PC-3 (cell line): Measurements from ENCODE around the gene NPTXR.

ENCODE experiments used
- CTCF ChIP-seq: fragments of 300-600 bp; sonication (generic); conservative IDR thresholded peaks from 2 replicates; pipeline ENCODE4 v1.5.1; 2017; ENCODE audit warnings: antibody characterized with exemption, low read depth, mild to moderate bottlenecking, low read length
- EZH2 ChIP-seq: fragments of 300-600 bp; sonication (generic); IDR thresholded peaks from one replicate; pipeline ENCODE4 v1.6.1; 2017; ENCODE audit warnings: antibody characterized with exemption, mild to moderate bottlenecking, low read length; ENCODE audit not compliant: unreplicated experiment
- EZH2phosphoT487 ChIP-seq: fragments of 300-600 bp; sonication (generic); IDR thresholded peaks from 2 replicates; pipeline ENCODE4 v1.6.1; 2018; ENCODE audit warnings: mild to moderate bottlenecking, antibody characterized with exemption, low read length, borderline replicate concordance

- TF ChIP-seq CTCF (no peak), EZH2phosphoT487 (no peak), EZH2 (no peak)
Observed at GRCh38 chr22:38886333-38886732, 42.5 kb upstream of the NPTXR start.
